Gastroesophageal sphincter (tissue), 4 donors: ENCODE data around the gene TSHZ2. TPM values are rescaled to one million over a fixed set of nuclear protein-coding genes. Genes with fewer than 3 reads are reported as not detected.
A peak's percentile ranks its signal among the peaks of the same experiment; 100 is the strongest.

ENCODE experiments used
- ATAC-seq: fragments of 150-250 bp; one replicate; pipeline ENCODE4 v1.9.1; 2016; ENCODE audit warnings: mild to moderate bottlenecking, moderate library complexity
- H3K27ac ChIP-seq, 4 donors: fragments of 200-600 bp; sonication (generic) in 3 of 4; 1 replicate in 3 of 4; 2 replicates in 1 of 4; pipeline ENCODE4 v1.5.1; 2016 to 2019
- H3K27me3 ChIP-seq: fragments of 200-600 bp; sonication (generic); one replicate; pipeline ENCODE4 v1.5.1; 2019
- H3K36me3 ChIP-seq, 2 donors: fragments of 200-600 bp; sonication (generic); one replicate each; pipeline ENCODE4 v1.5.1; 2019; ENCODE audit warnings: control low read depth in 1 of 2
- H3K4me1 ChIP-seq, 3 donors: fragments of 200-600 bp; sonication (generic); 1 replicate in 2 of 3; 2 replicates in 1 of 3; pipeline ENCODE4 v1.5.1; 2016 to 2019; ENCODE audit warnings: control low read depth in 2 of 3
- H3K4me3 ChIP-seq, 2 donors: fragments of 200-600 bp; sonication (generic); one replicate each; pipeline ENCODE4 v1.5.1; 2019; ENCODE audit warnings: mild to moderate bottlenecking in 1 of 2, moderate library complexity in 1 of 2
- H3K9me3 ChIP-seq, 3 donors: fragments of 200-600 bp; sonication (generic); one replicate each; pipeline ENCODE4 v1.5.1; 2017 to 2019; ENCODE audit warnings: control low read depth in 2 of 3
- CTCF ChIP-seq, 4 experiments: fragments of 200-600 bp in 2 of 4; fragments of 450-650 bp in 2 of 4; sonication (generic) in 1 of 4; IDR thresholded peaks; one replicate each; pipeline ENCODE4 v1.5.1; 2017 to 2019; ENCODE audit warnings: antibody characterized with exemption in 4 of 4, mild to moderate bottlenecking in 2 of 4, moderate library complexity in 2 of 4
- EP300 ChIP-seq: sonication (generic); formaldehyde crosslinking; IDR thresholded peaks from one replicate; pipeline ENCODE4 v1.6.1; 2017; ENCODE audit warnings: antibody characterized with exemption, mild to moderate bottlenecking
- POLR2A ChIP-seq, 2 donors: fragments of 450-650 bp; IDR thresholded peaks; one replicate each; pipeline ENCODE4 v1.6.1; 2017; ENCODE audit warnings: antibody characterized with exemption in 2 of 2, mild to moderate bottlenecking in 2 of 2, moderate library complexity in 1 of 2
- POLR2AphosphoS5 ChIP-seq: sonication (generic); formaldehyde crosslinking; IDR thresholded peaks from one replicate; pipeline ENCODE4 v1.6.1; 2017; ENCODE audit warnings: antibody characterized with exemption
- WGBS, 2 donors: methylation state at CpG; one replicate each; pipeline ENCODE4 v1.1.5; 2018; ENCODE audit warnings: low coverage in 1 of 2; 5-methylcytosine and 5-hydroxymethylcytosine counted together
- total RNA-seq, 4 donors: library from RNA; depleted of rRNA; stranded (reverse); fragments of >200 nt; gene quantifications; one replicate each; pipeline ENCODE4 v1.1.0, GENCODE V29; 2016

Gene TSHZ2
- total RNA-seq, 4 donors from 2014 or later: 9.9 to 21.3 (median 12.2) TPM

GRCh38 chr20:53331151-53331973 is 359.2 kb downstream of the TSHZ2 start:
- no peaks in the 10 kb centered on the region for H3K9me3 ChIP-seq
- H3K27ac ChIP-seq: peak overlapping the region in 2 of 4 donors; percentile 9 to 24
- H3K4me3 ChIP-seq: no peak overlapping the region
- no peaks in the 10 kb centered on the region for H3K27me3 ChIP-seq
- 35 to 38% methylated on average over 10 to 12 of the region's 12 CpGs for WGBS, 2 donors
- peaks cover 0 to 7% (median 0%) of the 10 kb centered on the region in 3 donors for H3K4me1 ChIP-seq
- TF ChIP-seq POLR2AphosphoS5 (no peak), CTCF (IDR thresholded peaks at IDR 0.05) (no peak), EP300 (no peak), POLR2A (IDR thresholded peaks at IDR 0.05) (no peak)
- peak; percentile 58 for ATAC-seq
- no peaks in the 10 kb centered on the region for H3K36me3 ChIP-seq

- WGBS, 2 donors: 86 to 92% methylated on average over 8 to 9 of the region's 9 CpGs
- H3K27ac ChIP-seq: peak overlapping the region in 2 of 4 donors; percentile 9 to 24
Measured at GRCh38 chr20:53332022-53332837, 360.1 kb downstream of the TSHZ2 start.

GRCh38 chr20:53334861-53335260 is 362.7 kb downstream of the TSHZ2 start:
- no peak for ATAC-seq
- Histone ChIP-seq H3K9me3 (no peaks in the 10 kb centered on the region), H3K27ac (no peak overlapping the region), H3K4me3 (no peak overlapping the region), H3K27me3 (no peaks in the 10 kb centered on the region), H3K36me3 (no peaks in the 10 kb centered on the region), H3K4me1 (peaks cover 0 to 7% (median 0%) of the 10 kb centered on the region in 3 donors)
- 81 to 86% methylated on average over 3 to 5 of the region's 8 CpGs for WGBS, 2 donors
- no peak for TF ChIP-seq CTCF (IDR thresholded peaks at IDR 0.05)
- no peak for TF ChIP-seq POLR2A (IDR thresholded peaks at IDR 0.05)
- no peak for TF ChIP-seq POLR2AphosphoS5
- TF ChIP-seq EP300: no peak

More at GRCh38 chr20:53332022-53332837, 360.1 kb downstream of the TSHZ2 start:
- Histone ChIP-seq H3K4me3 (no peak overlapping the region), H3K4me1 (peaks cover 0 to 7% (median 0%) of the 10 kb centered on the region in 3 donors), H3K9me3 (no peaks in the 10 kb centered on the region), H3K36me3 (no peaks in the 10 kb centered on the region), H3K27me3 (no peaks in the 10 kb centered on the region)
- TF ChIP-seq CTCF (IDR thresholded peaks at IDR 0.05): no peak
- TF ChIP-seq POLR2A (IDR thresholded peaks at IDR 0.05): no peak
- TF ChIP-seq POLR2AphosphoS5: no peak
- TF ChIP-seq EP300: no peak
- no peak for ATAC-seq

- WGBS, 2 donors: 31 to 71% methylated on average over 3 to 6 of the region's 6 CpGs
- TF ChIP-seq EP300 (no peak), POLR2A (IDR thresholded peaks at IDR 0.05) (no peak), POLR2AphosphoS5 (no peak), CTCF (IDR thresholded peaks at IDR 0.05) (no peak)
- no peaks in the 10 kb centered on the region for H3K36me3 ChIP-seq
- peak; percentile 38 for ATAC-seq
- H3K9me3 ChIP-seq: no peaks in the 10 kb centered on the region
- no peak overlapping the region for H3K4me3 ChIP-seq
- H3K4me1 ChIP-seq: peaks cover 0 to 7% (median 0%) of the 10 kb centered on the region in 3 donors
- H3K27me3 ChIP-seq: no peaks in the 10 kb centered on the region
- H3K27ac ChIP-seq: no peak overlapping the region
Measured at GRCh38 chr20:53335555-53335954, 363.4 kb downstream of the TSHZ2 start.
